Glomerular endothelial cell (primary cell): ENCODE results near the gene HSPA1B. TPM values are rescaled to one million over a fixed set of nuclear protein-coding genes. Genes with fewer than 3 reads are reported as not detected.
"Not testable (repeated sequence)": the region's sequence is repeated elsewhere in the genome, so short reads cannot be mapped to it uniquely, and the experiment has no call there.

ENCODE experiments used
- DNase-seq: peaks from one replicate; pipeline ENCODE4 v3.0.0-alpha.2; 2011; ENCODE audit warnings: low read depth, low spot score; ENCODE audit errors: extremely low read depth
- total RNA-seq: library from RNA; depleted of rRNA; stranded (reverse); fragments of >200 nt; gene quantifications from 2 replicates; pipeline ENCODE4 v1.2.3, GENCODE V29; 2015

The HSPA1B gene
- total RNA-seq, 1 donor from 2014 or later: 76.3 TPM

DNA sequence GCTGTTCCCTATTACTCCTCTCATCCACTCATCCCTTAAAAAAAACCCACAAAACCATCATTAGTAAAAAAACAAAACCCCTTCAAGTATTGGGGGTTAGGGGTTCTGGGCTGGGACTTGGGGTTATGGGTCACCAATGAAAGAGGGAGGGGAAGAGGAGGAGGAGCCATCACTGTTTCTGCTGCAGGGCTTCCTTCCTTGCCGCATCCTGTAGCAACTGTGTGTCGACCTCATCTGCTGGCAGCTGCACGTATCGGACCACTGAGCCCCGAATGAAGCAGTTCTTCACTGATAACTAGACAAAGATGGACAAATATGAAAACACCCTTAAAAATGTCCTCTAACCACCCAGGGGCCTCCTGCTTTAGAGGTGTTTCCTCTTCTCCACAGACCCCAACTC is 29.9 kb upstream of the HSPA1B start:
- DNase-seq: no peak

- DNase-seq: no peak
Observed at GRCh38 chr6:31799781-31800180, 27.8 kb upstream of the HSPA1B start.

GRCh38 chr6:31801031-31801927 is 26.3 kb upstream of the HSPA1B start:
- not testable (repeated sequence) for DNase-seq

DNA sequence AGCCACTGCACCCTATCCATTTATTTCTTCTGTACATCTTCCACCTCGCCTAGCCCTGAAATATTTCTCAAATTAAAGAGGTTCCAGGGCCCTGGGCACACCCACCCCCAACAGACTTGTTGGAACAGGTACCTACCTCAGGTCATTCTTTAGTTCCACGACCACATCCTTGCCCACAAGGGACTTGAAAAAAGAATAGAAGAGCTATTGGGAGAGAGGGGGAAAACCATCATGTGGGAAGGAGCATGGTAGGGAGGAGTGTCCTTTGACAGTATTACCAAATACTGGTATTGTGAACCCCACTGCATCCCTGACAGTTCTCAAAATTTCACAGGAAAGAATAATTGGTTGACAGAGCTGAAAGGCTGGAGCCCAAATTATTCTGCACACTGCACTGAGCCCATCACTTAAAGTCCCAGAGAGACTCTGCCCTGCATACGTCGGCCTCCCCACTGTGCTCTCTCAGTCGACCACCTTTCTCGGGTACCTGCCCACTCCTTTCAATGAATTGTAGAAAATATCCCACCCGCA is 21.5 kb upstream of the HSPA1B start:
- no peak for DNase-seq

GRCh38 chr6:31806470-31807272 is 20.9 kb upstream of the HSPA1B start, which contains the start of gene LSM2:
TSS of gene LSM2 (minus strand) at chr6:31806966. CDS start at chr6:31806757, 209 bp downstream.
- DNase-seq: no peak

GRCh38 chr6:31808599-31808998 is 18.9 kb upstream of the HSPA1B start:
- DNase-seq: not testable (repeated sequence)

DNA sequence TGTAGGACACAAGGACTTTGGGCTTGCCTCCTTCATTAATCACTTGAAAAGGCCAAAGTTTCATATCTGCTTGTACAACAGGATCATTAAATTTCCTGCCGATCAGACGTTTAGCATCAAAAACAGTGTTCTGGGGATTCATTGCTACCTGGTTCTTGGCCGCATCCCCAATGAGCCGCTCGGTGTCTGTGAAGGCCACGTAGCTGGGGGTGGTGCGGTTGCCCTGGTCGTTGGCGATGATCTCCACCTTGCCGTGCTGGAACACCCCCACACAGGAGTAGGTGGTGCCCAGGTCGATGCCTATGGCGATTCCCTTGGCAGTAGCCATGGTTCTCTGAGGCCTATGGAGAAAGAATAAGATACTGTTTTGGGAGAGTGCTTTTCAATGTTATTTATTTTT is 15.9 kb upstream of the HSPA1B start:
- no peak for DNase-seq

DNA sequence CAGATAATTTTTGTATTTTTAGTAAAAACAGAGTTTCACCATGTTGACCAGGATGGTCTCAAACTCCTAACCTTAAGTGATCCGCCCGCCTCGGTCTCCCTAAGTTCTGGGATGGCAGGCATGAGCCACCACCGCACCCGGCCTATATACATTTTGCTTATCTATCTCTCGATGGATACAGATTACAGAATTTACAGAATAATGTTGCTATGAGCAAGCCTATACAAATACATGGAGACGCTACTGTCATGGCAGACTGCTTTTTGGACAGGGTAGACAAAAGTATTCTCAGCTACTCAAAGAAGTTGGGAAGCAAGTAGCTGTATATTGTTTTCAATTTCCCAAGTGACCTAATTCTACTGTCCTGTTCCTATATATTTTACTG is 14.1 kb upstream of the HSPA1B start:
- DNase-seq: no peak

DNA sequence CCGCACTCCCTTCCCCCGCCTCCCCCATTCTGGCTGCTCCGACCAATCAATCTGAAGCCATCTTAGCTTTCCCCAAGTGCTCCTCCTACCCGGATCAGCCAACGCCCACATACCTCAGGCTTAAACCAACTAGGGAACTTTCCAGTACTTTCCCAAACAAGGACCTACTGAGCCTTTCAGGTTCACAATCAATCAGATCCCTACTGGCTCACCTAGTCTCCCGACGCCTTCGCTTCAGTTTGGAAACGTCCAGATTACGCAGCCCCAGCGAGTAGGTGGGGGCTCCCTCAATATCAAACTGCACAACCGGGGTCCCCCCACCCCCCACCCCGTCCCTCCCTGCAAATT is 12.9 kb upstream of the HSPA1B start:
- peak; percentile 91 for DNase-seq

DNA sequence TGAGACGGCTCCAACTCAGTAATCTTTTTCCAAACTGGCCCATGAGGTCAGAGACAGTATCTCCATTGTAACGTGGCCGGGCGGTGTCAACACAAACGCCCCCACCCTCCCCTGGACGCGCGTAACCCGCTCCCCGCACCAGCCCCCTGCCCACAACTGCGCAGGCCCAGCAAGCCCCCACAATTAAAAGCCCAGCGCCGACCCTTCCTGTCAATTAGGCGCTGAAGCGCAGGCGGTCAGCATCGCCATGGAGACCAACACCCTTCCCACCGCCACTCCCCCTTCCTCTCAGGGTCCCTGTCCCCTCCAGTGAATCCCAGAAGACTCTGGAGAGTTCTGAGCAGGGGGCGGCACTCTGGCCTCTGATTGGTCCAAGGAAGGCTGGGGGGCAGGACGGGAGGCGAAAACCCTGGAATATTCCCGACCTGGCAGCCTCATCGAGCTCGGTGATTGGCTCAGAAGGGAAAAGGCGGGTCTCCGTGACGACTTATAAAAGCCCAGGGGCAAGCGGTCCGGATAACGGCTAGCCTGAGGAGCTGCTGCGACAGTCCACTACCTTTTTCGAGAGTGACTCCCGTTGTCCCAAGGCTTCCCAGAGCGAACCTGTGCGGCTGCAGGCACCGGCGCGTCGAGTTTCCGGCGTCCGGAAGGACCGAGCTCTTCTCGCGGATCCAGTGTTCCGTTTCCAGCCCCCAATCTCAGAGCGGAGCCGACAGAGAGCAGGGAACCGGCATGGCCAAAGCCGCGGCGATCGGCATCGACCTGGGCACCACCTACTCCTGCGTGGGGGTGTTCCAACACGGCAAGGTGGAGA is 12.3 kb upstream of the HSPA1B start, which contains the start of the genes HSPA1A and HSPA1L:
Gene HSPA1A, plus strand, starts transcription at position 519 of the 814 bp plus-strand sequence. Its CDS starts 214 bp downstream, at position 733.
Gene HSPA1L, minus strand, starts transcription at position 259 of the 814 bp plus-strand sequence. CDS start 3,311 bp downstream, outside the sequence.
- peak; percentile 91 for DNase-seq

DNA sequence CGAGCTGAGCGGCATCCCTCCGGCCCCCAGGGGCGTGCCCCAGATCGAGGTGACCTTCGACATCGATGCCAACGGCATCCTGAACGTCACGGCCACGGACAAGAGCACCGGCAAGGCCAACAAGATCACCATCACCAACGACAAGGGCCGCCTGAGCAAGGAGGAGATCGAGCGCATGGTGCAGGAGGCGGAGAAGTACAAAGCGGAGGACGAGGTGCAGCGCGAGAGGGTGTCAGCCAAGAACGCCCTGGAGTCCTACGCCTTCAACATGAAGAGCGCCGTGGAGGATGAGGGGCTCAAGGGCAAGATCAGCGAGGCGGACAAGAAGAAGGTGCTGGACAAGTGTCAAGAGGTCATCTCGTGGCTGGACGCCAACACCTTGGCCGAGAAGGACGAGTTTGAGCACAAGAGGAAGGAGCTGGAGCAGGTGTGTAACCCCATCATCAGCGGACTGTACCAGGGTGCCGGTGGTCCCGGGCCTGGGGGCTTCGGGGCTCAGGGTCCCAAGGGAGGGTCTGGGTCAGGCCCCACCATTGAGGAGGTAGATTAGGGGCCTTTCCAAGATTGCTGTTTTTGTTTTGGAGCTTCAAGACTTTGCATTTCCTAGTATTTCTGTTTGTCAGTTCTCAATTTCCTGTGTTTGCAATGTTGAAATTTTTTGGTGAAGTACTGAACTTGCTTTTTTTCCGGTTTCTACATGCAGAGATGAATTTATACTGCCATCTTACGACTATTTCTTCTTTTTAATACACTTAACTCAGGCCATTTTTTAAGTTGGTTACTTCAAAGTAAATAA is 10.2 kb upstream of the HSPA1B start:
- DNase-seq: not testable (repeated sequence)

DNA sequence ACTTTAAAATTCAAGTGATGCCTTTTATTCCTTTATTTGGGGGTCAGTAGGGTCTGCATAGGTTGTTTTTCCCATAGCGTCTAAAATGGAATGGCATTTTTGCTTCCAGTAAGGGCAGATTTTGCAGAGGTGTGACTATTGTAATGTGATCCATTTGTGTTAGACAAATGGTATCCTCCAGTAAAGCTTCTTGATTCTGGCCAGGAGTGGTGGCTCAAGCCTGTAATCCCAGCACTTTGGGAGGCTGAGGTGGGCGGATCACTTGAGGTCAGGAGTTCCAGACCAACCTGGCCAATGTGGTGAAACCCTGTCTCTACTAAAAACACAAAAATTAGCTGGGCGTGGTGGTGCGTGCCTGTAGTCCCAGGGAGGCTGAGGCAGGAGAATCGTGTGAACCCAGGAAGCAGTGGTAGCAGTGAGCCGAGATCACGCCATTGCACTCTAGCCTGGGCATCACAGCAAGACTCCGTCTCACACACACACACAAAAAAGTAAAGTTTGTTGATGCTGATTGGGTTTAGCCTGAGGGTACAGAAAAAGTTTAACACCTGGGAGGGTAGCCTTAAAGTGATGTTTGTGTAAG is 9.5 kb upstream of the HSPA1B start:
- DNase-seq: not testable (repeated sequence)

- no peak for DNase-seq
Observed at GRCh38 chr6:31819871-31820299, 7.7 kb upstream of the HSPA1B start.

- DNase-seq: not testable (repeated sequence)
Observed at GRCh38 chr6:31820399-31820798, 7.1 kb upstream of the HSPA1B start.

DNA sequence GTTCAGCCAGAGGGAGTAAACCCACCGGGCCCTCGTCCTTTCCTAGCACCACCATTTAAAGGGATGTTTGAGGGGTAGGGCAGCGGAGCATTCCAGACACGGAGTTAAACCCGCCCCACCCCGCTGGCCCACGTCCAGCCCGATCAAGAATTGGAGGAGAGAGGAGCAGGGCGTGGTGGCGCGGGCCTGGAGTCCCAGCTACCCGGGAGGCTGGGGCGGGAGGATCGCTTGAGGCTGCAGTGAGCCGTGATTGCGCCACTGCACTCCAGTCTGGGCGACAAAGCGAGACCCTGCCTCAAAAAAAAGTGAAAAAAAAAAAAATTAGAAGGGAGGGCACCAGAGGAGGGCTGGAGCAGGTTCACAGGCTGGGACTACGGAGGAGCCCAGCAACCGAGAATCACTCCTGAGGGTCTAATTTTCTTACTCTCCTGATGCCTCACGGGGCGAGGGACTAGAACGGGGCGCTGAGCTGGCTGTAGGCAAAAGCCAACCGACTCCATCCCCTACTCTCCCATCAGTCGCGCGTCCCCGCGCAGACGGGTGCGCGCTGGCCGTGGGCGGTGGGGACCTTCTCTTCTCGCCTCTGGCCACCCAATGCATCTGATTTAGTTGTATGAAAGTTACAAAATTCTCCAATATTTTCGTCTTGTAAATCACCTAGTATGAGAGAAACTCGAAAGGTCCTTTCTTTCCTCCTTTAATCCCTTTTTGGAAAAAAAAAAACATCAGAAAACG is 6.1 kb upstream of the HSPA1B start:
- DNase-seq: no peak

- no peak for DNase-seq
Observed at GRCh38 chr6:31822036-31822821, 5.3 kb upstream of the HSPA1B start.

DNA sequence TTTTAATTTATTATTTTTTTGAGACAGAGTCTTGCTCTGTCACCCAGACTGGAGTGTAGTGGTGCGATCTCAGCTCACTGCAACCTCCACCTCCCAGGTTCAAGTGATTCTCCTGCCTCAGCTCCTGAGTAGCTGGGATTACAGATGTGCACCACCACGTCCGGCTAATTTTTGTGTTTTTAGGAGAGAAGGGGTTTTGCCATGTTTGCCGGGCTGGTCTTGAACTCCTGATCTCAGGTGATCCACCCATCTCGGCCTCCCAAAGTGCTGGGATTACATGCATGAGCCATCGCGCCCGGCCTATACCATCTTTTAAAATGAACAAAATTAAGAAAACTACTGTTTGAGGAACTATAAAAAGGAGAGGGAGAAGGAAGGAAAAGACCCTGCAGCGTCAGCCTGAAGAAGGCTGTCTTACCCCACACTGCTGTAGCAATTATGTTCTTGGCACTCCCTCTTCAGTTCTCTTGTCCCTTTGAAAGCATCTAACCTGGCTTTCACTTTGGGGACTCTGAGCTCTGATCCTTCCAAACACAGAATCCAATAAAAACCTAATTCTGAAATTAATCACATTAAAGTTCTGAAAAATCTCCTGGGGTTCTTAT is 3.8 kb upstream of the HSPA1B start:
- not testable (repeated sequence) for DNase-seq
